Chondrocyte (in vitro differentiated cells): Measurements from ENCODE around the gene GABBR2. TPM values are rescaled to one million over a fixed set of nuclear protein-coding genes. Genes with fewer than 3 reads are reported as not detected.
A peak's percentile ranks its signal among the peaks of the same experiment; 100 is the strongest.

Experiments used
- DNase-seq: peaks from one replicate; pipeline ENCODE4 v3.0.0; 2021; ENCODE audit warnings: mixed read lengths, low spot score
- H3K27ac Mint-ChIP-seq: one replicate; pipeline ENCODE4 v1.8.0; 2021; ENCODE audit warnings: mild to moderate bottlenecking, moderate library complexity, mixed read lengths; ENCODE audit not compliant: unreplicated experiment
- H3K27me3 Mint-ChIP-seq: 2 replicates; pipeline ENCODE4 v1.8.0; 2021; ENCODE audit warnings: low read depth, mixed read lengths
- H3K36me3 Mint-ChIP-seq: 2 replicates; pipeline ENCODE4 v1.8.0; 2021; ENCODE audit warnings: low read depth, mixed read lengths
- H3K4me1 Mint-ChIP-seq: 2 replicates; pipeline ENCODE4 v1.8.0; 2021; ENCODE audit warnings: low read depth, mild to moderate bottlenecking, mixed read lengths
- H3K4me3 Mint-ChIP-seq: one replicate; pipeline ENCODE4 v1.8.0; 2021; ENCODE audit warnings: mild to moderate bottlenecking, moderate library complexity, mixed read lengths; ENCODE audit not compliant: unreplicated experiment
- H3K9me3 Mint-ChIP-seq: 2 replicates; pipeline ENCODE4 v1.8.0; 2021; ENCODE audit warnings: low read depth, mixed read lengths
- CTCF ChIP-seq: fragments of 200-600 bp; sonication (generic); IDR thresholded peaks from 2 replicates; pipeline ENCODE4 v1.5.0; 2021; ENCODE audit warnings: antibody characterized with exemption, mild to moderate bottlenecking, moderate library complexity
- total RNA-seq: library from RNA; stranded (reverse); gene quantifications from 3 replicates; pipeline ENCODE4 v1.2.1, GENCODE V29; 2021

Gene GABBR2
- total RNA-seq, 1 donor from 2014 or later, result 0.12 TPM

- Mint-ChIP-seq H3K27ac (peak overlapping the region; percentile 42), H3K36me3 (no peaks in the 10 kb centered on the region), H3K4me3 (no peak overlapping the region), H3K4me1 (peaks cover 11% of the 10 kb centered on the region), H3K9me3 (no peaks in the 10 kb centered on the region), H3K27me3 (peaks cover 4% of the 10 kb centered on the region)
- no peak for TF ChIP-seq CTCF
- no peak for DNase-seq
These were observed 446.7 kb downstream of the GABBR2 start for GRCh38 chr9:98262056-98262455.

GRCh38 chr9:98260635-98261034 is 448.1 kb downstream of the GABBR2 start:
- Mint-ChIP-seq H3K9me3 (no peaks in the 10 kb centered on the region), H3K4me3 (no peak overlapping the region), H3K27ac (no peak overlapping the region), H3K4me1 (peaks cover 21% of the 10 kb centered on the region), H3K36me3 (no peaks in the 10 kb centered on the region), H3K27me3 (peaks cover 4% of the 10 kb centered on the region)
- DNase-seq, result no peak
- TF ChIP-seq CTCF, result no peak

- no peak for DNase-seq
- H3K27ac Mint-ChIP-seq, result no peak overlapping the region
- TF ChIP-seq CTCF, result peak; percentile 49
- H3K9me3 Mint-ChIP-seq, result no peaks in the 10 kb centered on the region
- no peaks in the 10 kb centered on the region for H3K36me3 Mint-ChIP-seq
- H3K4me3 Mint-ChIP-seq, result no peak overlapping the region
- peaks cover 24% of the 10 kb centered on the region for H3K4me1 Mint-ChIP-seq
- H3K27me3 Mint-ChIP-seq, result no peaks in the 10 kb centered on the region
These were observed 448.9 kb downstream of the GABBR2 start for GRCh38 chr9:98259791-98260190.

GRCh38 chr9:98256756-98257155 is 452.0 kb downstream of the GABBR2 start:
- Mint-ChIP-seq H3K27ac (peak overlapping the region; percentile 98), H3K4me3 (peak overlapping the region; percentile 89), H3K36me3 (no peaks in the 10 kb centered on the region), H3K27me3 (no peaks in the 10 kb centered on the region), H3K4me1 (peaks cover 43% of the 10 kb centered on the region), H3K9me3 (no peaks in the 10 kb centered on the region)
- no peak for DNase-seq
- no peak for TF ChIP-seq CTCF

- H3K4me3 Mint-ChIP-seq, result peak within 1 kb of the TSS; percentile 89
- no peaks in the 10 kb centered on the region for H3K27me3 Mint-ChIP-seq
- peaks cover 52% of the 10 kb centered on the region for H3K4me1 Mint-ChIP-seq
- peak; percentile 97 for DNase-seq
- H3K9me3 Mint-ChIP-seq, result no peaks in the 10 kb centered on the region
- peak within 1 kb of the TSS; percentile 98 for H3K27ac Mint-ChIP-seq
- peak; percentile 67 for TF ChIP-seq CTCF
- peaks cover 2% of the 10 kb centered on the region for H3K36me3 Mint-ChIP-seq
These were observed 453.0 kb downstream of the GABBR2 start, which contains the start of gene TBC1D2 for GRCh38 chr9:98255578-98256296. Gene TBC1D2, minus strand, starts transcription at chr9:98255649. Its CDS starts 108 bp downstream, at chr9:98255541.
